ENCODE data around the gene LCP1.

LCP1 gene

GRCh38 chr13:46097663-46098062, 84.3 kb downstream of the LCP1 start:
- no peak for DNase-seq

GRCh38 chr13:46097015-46097414, 85.0 kb downstream of the LCP1 start:
- DNase-seq: no peak

GRCh38 chr13:46094478-46094877, 87.5 kb downstream of the LCP1 start:
- no peak for DNase-seq

GRCh38 chr13:46088821-46089562, 93.0 kb downstream of the LCP1 start:
- DNase-seq: no peak

GRCh38 chr13:46087481-46087880, 94.5 kb downstream of the LCP1 start:
- DNase-seq: no peak

- no peak for DNase-seq
These were observed 95.0 kb downstream of the LCP1 start for GRCh38 chr13:46086985-46087384.

GRCh38 chr13:46086421-46086922, 95.5 kb downstream of the LCP1 start:
- DNase-seq: no peak

- no peak for DNase-seq
These were observed 96.2 kb downstream of the LCP1 start for GRCh38 chr13:46085737-46086136.

- no peak for DNase-seq
These were observed 99.7 kb downstream of the LCP1 start for GRCh38 chr13:46082324-46082723.

GRCh38 chr13:46079770-46080169, 102.2 kb downstream of the LCP1 start:
- DNase-seq: no peak

GRCh38 chr13:46077265-46077664, 104.7 kb downstream of the LCP1 start:
- DNase-seq: no peak

GRCh38 chr13:46076827-46077226, 105.2 kb downstream of the LCP1 start:
- no peak for DNase-seq

Data from RPMI8226 (cell line).